OCI-LY3 (cell line): ENCODE measurements around the gene PAGR1.

Source experiments
- H2AFZ ChIP-seq: fragments of 200-600, 300-600 bp; shearing (Covaris generic); 2 replicates; pipeline ENCODE4 v1.6.0; 2014; ENCODE audit warnings: antibody characterized with exemption, low read depth, low read length
- H3K27ac ChIP-seq: fragments of 200-600, 300-600 bp; sonication (generic); 2 replicates; pipeline ENCODE4 v1.5.1; 2014; ENCODE audit warnings: mild to moderate bottlenecking, low read length, moderate library complexity, mixed read lengths
- H3K27me3 ChIP-seq: fragments of 200-600, 300-600 bp; sonication (generic); 2 replicates; pipeline ENCODE4 v1.6.1; 2014; ENCODE audit warnings: low read depth, low read length, mixed read lengths
- H3K36me3 ChIP-seq: fragments of 200-600, 300-600 bp; sonication (generic); replicated peaks from 2 replicates; pipeline ENCODE3; 2014; ENCODE audit warnings: low read depth, low read length, mixed read lengths
- H3K4me1 ChIP-seq: fragments of 300-600, 200-600 bp; sonication (generic); 2 replicates; pipeline ENCODE4 v1.6.1; 2014; ENCODE audit warnings: low read length, mixed read lengths
- H3K4me2 ChIP-seq: fragments of 200-600, 300-600 bp; sonication (generic); 2 replicates; pipeline ENCODE4 v1.6.1; 2014; ENCODE audit warnings: low read length, mixed read lengths
- H3K4me3 ChIP-seq: fragments of 300-600, 200-600 bp; sonication (generic); 2 replicates; pipeline ENCODE4 v1.5.1; 2014; ENCODE audit warnings: antibody characterized with exemption, mild to moderate bottlenecking, low read length, moderate library complexity
- H3K79me2 ChIP-seq: fragments of 300-600, 200-600 bp; shearing (Covaris generic); 2 replicates; pipeline ENCODE4 v1.6.1; 2014; ENCODE audit warnings: mild to moderate bottlenecking, low read length, mixed read lengths
- H3K9ac ChIP-seq: fragments of 300-600, 200-600 bp; shearing (Covaris generic); 2 replicates; pipeline ENCODE4 v1.6.0; 2014; ENCODE audit warnings: mild to moderate bottlenecking, low read length, moderate library complexity
- H3K9me3 ChIP-seq: fragments of 200-600, 300-600 bp; shearing (Covaris generic); 2 replicates; pipeline ENCODE4 v1.6.1; 2014; ENCODE audit warnings: low read length, mixed read lengths; ENCODE audit not compliant: insufficient read depth
- H4K20me1 ChIP-seq: fragments of 200-600, 300-600 bp; sonication (generic); 2 replicates; pipeline ENCODE4 v1.6.1; 2016; ENCODE audit warnings: low read length, mixed read lengths; ENCODE audit not compliant: insufficient read depth
- EZH2phosphoT487 ChIP-seq: fragments of 200-600 bp; shearing (Covaris generic); IDR thresholded peaks from 2 replicates; pipeline ENCODE4 v1.6.1; 2018; ENCODE audit warnings: antibody characterized with exemption, mixed run types, low read depth
- TF ChIP-seq, protein P1 (sequence below): fragments of 200-600, 300-600 bp; sonication (generic); IDR thresholded peaks from 2 replicates; pipeline ENCODE4 v1.5.1; 2014; ENCODE audit warnings: antibody characterized with exemption, low read length, low read depth

PAGR1 gene

DNA sequence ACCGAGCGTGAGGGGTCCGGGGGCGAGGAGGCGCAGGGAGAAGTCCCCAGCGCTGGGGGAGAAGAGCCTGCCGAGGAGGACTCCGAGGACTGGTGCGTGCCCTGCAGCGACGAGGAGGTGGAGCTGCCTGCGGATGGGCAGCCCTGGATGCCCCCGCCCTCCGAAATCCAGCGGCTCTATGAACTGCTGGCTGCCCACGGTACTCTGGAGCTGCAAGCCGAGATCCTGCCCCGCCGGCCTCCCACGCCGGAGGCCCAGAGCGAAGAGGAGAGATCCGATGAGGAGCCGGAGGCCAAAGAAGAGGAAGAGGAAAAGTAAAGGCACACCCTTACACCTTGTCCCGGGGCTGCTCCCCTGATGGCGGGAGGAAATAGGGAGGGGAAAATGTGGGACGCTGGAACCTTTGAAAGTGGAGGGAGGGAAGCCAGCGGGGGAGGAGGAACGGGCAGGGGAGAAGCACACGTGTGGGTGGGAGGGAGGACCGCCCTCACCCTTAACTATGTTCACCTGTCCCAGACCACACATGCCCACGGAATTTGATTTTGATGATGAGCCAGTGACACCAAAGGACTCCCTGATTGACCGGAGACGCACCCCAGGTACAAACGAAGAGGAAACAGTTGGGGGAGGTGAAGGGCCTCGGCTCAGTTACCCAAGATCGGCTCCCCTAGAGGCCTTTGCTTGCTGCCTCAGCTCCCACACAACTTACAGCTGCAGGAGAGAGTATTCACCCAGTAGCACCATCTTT is 916 bp downstream of the PAGR1 start:
- Histone ChIP-seq H3K27me3 (no peaks in the 10 kb centered on the region), H3K9me3 (no peaks in the 10 kb centered on the region), H4K20me1 (peaks cover 12% of the 10 kb centered on the region; the same call in 1 of the 2 replicates), H3K4me2 (peak overlapping the region; percentile 98), H2AFZ (peak overlapping the region; percentile 43; the same call in 1 of the 2 replicates), H3K27ac (peak overlapping the region; percentile 75), H3K36me3 (peaks cover 32% of the 10 kb centered on the region), H3K79me2 (peaks cover 31% of the 10 kb centered on the region), H3K4me3 (peak overlapping the region; percentile 91), H3K4me1 (peaks cover 30% of the 10 kb centered on the region), H3K9ac (peak overlapping the region; percentile 92)
- TF ChIP-seq, protein P1, sequence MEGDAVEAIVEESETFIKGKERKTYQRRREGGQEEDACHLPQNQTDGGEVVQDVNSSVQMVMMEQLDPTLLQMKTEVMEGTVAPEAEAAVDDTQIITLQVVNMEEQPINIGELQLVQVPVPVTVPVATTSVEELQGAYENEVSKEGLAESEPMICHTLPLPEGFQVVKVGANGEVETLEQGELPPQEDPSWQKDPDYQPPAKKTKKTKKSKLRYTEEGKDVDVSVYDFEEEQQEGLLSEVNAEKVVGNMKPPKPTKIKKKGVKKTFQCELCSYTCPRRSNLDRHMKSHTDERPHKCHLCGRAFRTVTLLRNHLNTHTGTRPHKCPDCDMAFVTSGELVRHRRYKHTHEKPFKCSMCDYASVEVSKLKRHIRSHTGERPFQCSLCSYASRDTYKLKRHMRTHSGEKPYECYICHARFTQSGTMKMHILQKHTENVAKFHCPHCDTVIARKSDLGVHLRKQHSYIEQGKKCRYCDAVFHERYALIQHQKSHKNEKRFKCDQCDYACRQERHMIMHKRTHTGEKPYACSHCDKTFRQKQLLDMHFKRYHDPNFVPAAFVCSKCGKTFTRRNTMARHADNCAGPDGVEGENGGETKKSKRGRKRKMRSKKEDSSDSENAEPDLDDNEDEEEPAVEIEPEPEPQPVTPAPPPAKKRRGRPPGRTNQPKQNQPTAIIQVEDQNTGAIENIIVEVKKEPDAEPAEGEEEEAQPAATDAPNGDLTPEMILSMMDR, result peak; percentile 13; the same call in 1 of the 2 replicates
- no peak for TF ChIP-seq EZH2phosphoT487

DNA sequence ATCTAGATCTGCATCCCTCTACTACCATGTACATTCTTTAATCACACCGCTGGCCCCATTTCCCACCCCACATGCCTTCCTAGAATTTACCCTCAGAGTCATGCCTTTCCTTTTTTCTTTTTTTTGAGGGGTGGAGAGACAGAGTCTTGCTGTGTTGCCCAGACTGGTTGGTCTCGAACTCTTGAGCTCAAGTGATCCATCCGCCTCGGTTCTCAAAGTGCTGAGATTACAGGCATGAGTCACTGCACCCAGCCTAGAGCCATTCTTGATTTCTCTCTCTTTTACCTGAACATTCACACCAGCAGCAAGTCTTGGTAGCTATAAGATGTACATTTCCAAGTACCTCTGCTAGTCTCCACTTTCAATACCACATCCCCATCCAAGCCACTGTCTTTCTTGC is 2.1 kb downstream of the PAGR1 start:
- peaks cover 35% of the 10 kb centered on the region for H3K36me3 ChIP-seq
- H3K4me2 ChIP-seq, result no peak overlapping the region
- H3K79me2 ChIP-seq, result peaks cover 31% of the 10 kb centered on the region
- peaks cover 30% of the 10 kb centered on the region for H3K4me1 ChIP-seq
- H4K20me1 ChIP-seq, result peaks cover 12% of the 10 kb centered on the region; the same call in 1 of the 2 replicates
- H2AFZ ChIP-seq, result no peak overlapping the region
- H3K9ac ChIP-seq, result no peak overlapping the region
- H3K4me3 ChIP-seq, result no peak overlapping the region
- no peaks in the 10 kb centered on the region for H3K27me3 ChIP-seq
- TF ChIP-seq EZH2phosphoT487, result no peak
- TF ChIP-seq, protein P1, result no peak
- no peak overlapping the region for H3K27ac ChIP-seq
- H3K9me3 ChIP-seq, result no peaks in the 10 kb centered on the region

DNA sequence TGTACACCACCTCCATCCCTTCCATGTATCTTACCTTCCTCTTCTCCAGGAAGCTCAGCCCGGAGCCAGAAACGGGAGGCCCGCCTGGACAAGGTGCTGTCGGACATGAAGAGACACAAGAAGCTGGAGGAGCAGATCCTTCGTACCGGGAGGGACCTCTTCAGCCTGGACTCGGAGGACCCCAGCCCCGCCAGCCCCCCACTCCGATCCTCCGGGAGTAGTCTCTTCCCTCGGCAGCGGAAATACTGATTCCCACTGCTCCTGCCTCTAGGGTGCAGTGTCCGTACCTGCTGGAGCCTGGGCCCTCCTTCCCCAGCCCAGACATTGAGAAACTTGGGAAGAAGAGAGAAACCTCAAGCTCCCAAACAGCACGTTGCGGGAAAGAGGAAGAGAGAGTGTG is 3.6 kb downstream of the PAGR1 start:
- Histone ChIP-seq H4K20me1 (peaks cover 12% of the 10 kb centered on the region; the same call in 1 of the 2 replicates), H2AFZ (no peak overlapping the region), H3K79me2 (peaks cover 31% of the 10 kb centered on the region), H3K9me3 (no peaks in the 10 kb centered on the region), H3K36me3 (peaks cover 35% of the 10 kb centered on the region), H3K27me3 (no peaks in the 10 kb centered on the region), H3K9ac (no peak overlapping the region), H3K27ac (peak overlapping the region; percentile 51; the same call in 1 of the 2 replicates), H3K4me3 (peak overlapping the region; percentile 76; the same call in 1 of the 2 replicates), H3K4me2 (peak overlapping the region; percentile 83), H3K4me1 (peaks cover 28% of the 10 kb centered on the region)
- no peak for TF ChIP-seq EZH2phosphoT487
- TF ChIP-seq, protein P1, result no peak

DNA sequence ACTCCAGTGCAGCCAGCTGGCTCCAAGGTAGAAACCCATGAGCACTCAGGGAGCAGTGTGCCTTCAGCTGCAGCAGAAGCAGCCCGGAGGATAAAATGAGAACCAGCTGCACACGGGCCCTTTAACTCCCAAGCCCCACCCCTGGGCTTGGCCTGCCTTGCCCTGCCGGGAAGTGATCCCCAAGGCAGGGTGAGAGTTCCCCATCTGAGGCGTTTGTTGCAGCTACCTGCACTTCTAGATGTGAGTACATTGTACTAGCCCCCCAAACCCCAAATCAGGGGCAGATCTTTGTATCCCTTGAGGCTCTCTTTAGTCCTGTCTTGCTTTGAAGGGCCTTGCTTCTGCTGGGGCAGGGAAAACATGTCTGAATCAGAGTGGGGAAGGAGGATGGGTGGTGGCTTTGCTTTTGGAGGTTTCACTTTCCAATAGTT is 4.3 kb downstream of the PAGR1 start, which contains the start of gene MVP:
TSS of gene MVP (plus strand) at position 192 of the 431 bp plus-strand sequence. CDS start 10,088 bp downstream, outside the sequence.
- Histone ChIP-seq H3K9ac (peak within 1 kb of the TSS; percentile 49), H3K27ac (peak within 1 kb of the TSS; percentile 51), H3K27me3 (no peaks in the 10 kb centered on the region), H3K36me3 (peaks cover 35% of the 10 kb centered on the region), H3K79me2 (peaks cover 31% of the 10 kb centered on the region), H3K4me1 (peaks cover 28% of the 10 kb centered on the region), H3K9me3 (no peaks in the 10 kb centered on the region), H3K4me2 (peak within 1 kb of the TSS; percentile 83), H3K4me3 (peak within 1 kb of the TSS; percentile 76), H4K20me1 (peaks cover 12% of the 10 kb centered on the region; the same call in 1 of the 2 replicates), H2AFZ (no peak within 1 kb of the TSS)
- TF ChIP-seq, protein P1, result no peak
- TF ChIP-seq EZH2phosphoT487, result no peak
